Measurements from ENCODE around the gene TEX264.
"Not testable (repeated sequence)": the region's sequence is repeated elsewhere in the genome, so short reads cannot be mapped to it uniquely, and the experiment has no call there.

Gene TEX264

DNA sequence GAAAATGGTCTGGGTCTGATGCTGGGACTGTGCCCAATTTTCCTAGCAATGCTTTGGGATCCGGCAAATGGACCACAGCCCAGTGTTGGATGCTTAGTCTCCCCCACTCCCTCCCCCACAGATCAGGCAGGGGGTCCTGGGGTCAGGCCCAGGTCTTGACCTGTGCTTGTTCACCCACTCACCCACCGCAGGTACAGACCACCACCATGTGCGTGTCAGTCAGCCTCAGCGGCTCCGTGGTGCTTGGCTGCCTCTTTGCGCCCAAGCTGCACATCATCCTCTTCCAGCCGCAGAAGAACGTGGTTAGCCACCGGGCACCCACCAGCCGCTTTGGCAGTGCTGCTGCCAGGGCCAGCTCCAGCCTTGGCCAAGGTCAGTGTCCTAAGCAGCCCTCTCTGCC lies 46.4 kb downstream of the TEX264 start:
- no peak for DNase-seq (ENCODE audit: low read depth)

DNA sequence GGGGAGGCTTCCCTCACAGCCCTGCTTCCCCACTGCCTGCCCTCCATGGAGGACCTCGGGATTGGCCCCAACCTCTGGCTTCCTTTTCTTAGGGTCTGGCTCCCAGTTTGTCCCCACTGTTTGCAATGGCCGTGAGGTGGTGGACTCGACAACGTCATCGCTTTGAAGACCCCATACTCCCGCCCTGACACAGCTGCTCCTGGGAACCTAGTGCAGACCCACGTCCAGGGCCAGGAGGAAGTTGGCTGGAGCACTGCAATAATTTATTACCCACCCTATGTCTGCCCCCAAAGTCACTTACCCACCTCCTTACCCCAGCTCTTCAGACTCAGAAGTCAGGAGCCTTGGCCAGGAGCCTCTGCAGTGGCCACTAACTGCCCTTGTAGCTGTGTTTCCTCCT lies 46.9 kb downstream of the TEX264 start:
- DNase-seq (ENCODE audit: low read depth) = no peak

DNA sequence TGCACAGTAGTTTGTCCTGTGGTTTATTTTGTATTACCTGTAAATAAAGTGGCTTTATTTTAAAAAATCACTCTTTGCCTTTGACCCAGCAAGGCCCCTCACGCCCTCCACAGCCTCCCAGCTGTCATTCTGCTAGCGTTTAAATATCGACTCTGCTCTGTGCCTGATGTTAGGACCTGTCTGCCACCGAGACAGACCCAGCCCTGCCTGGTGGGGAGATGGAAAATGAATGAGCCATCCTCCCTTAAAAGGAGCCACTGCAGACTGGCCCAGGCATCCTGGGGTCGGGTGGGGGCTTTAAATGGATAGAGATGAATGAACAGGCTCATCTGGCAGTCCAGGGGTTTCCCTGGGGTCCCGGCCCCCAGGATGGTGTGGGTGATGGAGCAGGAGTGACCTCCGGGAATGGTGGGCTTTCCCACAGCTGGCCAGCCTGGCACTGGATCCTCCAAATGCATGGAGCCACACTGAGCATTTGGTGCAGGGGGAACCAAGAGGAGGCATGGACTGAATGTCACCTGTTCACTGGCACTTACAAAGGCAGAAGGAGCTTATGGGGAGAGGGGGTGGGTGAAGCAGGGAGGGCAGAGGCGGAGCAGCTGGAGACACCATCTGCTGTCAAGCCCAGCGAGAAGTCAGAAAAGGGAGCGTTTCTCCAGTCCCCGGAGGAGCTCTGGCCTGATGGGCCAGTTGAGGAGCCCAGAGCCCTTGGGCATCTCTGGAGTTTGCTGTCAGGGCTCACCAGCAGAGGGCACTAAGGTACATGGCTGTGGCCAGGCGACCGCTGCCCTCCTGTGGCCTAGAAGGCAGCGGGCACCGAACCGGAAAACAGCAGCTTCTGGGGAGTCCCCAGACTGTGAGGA lies 47.7 kb downstream of the TEX264 start:
- DNase-seq (ENCODE audit: low read depth) = peak; percentile 9

DNA sequence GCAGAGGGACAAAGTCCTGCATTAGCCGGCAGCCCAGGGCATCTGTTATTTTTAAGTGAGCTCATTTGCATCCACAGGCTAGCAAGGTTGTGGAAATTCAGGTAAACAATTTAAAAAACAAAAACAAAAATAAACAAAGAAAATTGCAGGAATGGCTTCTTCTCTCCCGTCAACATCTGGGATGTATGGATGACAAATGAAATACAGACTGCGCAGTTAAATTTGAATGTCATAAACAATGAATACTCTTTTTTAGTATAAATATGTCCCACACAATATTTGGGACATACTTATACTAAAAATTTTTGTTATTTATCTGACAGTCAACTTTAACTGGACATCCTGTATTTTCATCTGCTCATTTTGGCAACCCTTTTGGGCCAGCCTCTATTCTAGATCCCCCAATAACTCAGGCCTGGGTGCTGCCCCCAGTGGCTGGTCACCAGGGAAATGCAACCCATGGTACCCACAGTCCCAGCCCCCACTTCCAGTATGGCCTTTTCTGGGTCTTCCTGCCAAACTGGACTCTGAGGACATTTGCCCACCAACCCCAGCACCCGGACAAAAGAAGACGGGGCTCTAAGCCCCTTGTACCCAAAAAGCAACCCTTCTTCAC lies 48.5 kb downstream of the TEX264 start:
- DNase-seq (ENCODE audit: low read depth) = no peak

DNA sequence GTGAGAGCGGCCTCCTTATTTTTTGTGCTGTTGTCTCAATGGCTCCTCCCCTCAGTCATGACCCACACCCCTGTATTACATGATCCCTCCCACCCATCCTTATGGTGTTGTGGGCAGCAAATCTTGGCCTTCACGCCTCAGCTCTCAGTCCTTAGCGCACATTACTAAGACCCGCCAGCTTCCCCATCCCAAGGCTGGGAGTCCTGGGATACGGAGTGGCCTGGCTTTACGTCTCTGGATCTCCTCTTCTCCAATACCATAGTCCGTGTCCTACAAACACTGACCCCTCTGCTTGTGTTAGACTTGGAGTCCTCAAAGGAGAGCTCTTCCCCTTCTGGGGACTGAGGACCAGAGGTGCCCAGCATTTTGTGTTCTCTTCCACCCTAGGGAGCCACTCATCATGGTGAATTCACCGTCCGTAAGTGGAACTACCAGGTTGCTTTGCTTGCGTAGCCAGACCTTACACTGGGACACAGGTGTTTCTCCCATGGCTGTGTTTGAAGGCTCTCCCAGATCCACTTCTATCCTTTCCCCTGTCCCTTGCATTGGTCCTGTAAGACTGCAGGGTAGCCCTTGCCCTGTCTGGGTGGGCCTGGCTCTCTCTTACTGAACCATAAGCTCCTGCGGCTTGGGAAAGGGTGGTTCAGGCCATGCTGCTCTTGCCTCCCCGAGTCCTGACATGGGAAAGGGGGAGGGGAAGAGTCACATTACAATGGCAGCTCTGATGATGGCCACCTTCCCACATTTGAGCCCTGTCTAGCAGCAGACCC lies 49.4 kb downstream of the TEX264 start:
- no peak for DNase-seq (ENCODE audit: low read depth)

DNA sequence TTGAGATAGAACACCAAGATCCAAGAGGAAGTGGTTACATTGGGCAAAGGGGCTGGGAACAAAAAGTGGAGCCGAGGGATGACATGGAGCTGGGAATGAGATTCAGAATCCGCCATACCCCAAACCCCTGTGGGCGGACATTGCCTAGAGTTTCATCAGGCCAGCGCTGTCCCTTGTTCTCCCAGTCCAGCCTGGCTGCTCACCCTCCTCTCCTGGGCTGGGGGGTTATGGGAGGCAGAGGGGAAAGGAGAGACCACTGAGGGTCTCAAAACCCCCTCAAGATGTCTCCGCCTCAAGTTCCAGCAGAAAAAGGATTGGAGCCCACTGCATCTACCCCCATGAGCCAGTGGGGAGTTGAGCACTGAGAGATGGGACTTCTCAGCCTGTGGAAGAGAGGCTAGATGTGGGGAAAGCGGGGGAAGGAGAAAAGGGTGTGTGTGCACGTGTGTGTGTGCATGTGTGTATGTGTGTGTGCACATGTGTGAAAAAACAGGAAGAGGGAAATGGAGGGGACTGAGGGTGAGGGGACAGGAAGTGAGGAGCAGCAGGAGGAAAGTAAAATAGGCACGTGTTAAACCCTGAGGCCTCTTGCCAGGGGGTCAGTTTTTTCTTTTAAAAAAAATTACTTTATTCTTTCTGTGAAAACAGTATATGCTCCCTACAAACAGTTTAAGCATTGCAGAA lies 50.2 kb downstream of the TEX264 start:
- no peak for DNase-seq (ENCODE audit: low read depth)

DNA sequence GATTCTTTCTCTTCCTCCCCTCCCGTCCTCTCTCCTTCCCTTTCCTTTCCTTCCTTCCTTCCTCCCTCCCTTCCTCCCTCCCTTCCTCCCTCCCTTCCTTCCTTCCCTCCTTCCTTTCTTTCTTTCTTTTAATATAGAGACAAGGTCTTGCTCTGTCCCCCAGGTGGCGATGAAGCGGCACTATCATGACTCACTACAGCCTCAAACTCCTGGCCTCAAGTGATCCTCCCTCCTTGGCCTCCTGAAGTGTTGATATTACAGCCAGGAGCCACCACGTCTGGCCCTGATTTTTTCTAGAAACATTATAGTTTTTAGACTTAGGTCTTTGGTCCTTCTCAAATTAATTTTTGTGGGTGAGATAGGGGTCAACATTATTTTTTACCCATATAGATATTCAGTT lies 51.3 kb downstream of the TEX264 start:
- DNase-seq (ENCODE audit: low read depth) = no peak

DNA sequence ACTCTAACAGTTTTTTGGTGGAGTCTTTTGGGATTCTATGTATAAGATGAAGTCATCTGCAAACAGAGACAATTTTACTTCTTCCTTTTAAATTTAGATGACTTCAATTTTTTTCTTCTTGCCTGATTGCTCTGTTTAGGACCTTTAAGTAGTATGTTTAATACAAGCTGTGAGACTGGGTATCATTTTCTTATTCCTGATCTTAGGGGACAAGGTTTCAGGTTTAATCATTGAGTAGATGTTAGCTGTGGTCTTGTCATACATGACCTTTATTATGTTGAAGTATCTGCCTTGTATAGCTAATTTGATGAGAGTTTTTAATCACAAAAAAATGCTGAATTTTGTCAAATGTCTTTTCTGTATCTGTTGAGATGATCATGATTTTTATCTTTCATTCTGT lies 56.4 kb downstream of the TEX264 start:
- no peak for DNase-seq (ENCODE audit: low read depth)

DNA sequence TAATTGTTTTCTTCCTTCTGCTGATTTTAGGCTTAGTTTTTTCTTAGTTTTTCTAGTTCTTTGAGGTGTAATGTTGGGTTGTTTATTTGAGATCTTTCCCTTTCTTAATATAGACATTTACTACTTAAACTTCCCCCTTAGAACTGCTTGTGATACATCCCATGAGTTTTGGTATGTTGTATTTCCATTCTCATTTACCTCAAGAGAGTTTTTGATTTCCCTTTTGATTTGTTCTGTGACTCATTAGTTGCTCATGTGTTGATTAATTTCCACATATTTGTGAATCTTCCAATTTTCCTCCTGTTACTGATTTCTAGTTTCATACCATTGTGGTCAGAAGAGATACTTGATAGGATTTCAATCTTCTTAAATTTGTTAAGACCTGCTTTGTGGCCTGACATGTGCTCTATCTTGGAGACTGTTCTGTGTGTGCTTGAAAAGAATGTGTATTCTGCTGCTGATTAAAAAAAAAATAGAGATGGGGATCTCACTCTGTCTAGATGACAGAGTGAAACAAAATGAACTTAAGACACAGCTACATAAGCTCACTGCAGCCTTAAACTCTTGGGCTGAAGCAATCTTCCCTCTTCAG lies 58.1 kb downstream of the TEX264 start:
- no peak for DNase-seq (ENCODE audit: low read depth)

DNA sequence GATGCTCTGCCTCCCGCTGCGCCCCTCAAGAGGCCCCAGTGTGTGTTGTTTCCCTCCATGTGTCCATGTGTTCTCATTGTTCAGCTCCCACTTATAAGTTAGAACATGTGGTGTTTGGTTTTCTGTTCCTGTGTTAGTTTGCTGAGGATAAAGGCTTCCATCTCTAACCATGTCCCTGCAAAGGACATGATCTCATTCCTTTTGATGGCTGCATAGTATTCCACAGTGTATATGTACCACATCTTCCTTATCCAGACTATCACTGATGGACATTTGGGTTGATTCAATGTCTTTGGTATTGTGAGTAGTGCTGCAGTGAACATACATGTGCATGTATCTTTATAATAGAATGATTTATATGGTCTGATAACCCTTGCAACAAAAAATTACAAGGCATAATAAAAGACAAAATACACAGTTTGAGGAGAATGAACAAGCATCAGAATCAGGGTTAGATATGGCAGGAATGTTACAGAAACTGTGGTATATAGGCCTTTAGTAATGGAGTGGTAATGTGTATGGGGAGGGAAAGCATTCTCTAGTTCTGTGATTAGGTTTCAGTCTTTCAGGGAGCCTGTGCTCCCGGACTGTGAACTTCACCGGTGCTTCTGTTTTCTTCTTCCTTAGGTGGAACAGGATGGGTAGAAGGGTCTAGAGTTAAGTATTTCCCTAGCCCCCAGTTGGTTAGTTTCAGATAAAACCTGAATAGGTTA lies 63.0 kb downstream of the TEX264 start:
- no peak for DNase-seq (ENCODE audit: low read depth)

DNA sequence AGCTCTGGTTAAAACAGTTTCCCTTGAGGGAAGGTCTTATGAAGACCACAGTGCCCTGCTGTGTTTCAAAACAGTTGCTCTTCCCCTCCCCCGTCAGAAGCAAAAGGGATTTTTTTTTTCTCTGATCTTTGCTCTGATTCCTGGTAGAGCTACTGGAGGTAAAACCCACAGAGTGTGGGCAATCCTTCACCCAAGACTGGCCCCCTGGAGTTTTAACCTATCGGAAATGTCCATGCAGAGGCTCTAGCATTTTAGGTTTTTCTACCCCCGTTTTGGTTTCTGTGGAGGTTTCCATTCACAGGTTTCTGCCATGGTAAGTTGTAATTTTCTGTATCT lies 63.5 kb downstream of the TEX264 start:
- DNase-seq (ENCODE audit: low read depth) = no peak

DNA sequence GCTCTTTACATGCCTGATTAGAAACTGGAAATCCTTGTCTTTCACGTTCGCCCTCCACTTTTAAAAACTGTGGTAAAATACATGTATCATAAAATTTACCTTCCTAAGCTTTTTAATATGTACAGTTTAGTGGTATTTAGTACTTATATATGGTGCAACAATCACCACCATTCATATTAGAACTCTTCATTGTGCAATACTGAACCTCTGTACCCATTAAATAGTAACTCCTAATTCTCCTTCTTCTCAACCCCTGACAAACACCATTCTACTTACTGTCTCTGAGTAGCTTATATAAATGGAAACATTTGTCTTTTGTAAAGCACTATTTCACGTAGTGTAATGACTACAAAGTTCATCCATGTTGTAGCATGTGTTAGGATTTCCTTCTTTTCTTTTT lies 64.0 kb downstream of the TEX264 start:
- no peak for DNase-seq (ENCODE audit: low read depth)

DNA sequence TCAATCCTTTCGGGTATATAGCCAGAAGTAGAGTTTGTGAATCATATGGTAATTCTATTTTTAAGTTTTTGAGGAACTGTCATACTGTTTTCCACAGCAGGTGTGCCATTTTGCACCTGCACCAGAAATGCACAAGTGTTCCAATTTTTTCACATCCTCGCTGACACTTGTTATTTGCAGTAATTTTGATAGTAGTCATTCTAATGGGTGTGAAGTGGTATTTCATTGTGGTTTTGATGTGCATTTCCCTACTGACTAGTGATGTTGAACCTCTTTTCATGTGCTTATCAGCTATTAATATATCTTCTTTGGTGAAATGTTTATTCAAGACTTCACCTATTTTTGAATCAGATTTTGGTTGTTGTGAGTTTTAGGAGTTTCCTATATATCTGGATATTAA lies 64.9 kb downstream of the TEX264 start:
- no peak for DNase-seq (ENCODE audit: low read depth)

DNA sequence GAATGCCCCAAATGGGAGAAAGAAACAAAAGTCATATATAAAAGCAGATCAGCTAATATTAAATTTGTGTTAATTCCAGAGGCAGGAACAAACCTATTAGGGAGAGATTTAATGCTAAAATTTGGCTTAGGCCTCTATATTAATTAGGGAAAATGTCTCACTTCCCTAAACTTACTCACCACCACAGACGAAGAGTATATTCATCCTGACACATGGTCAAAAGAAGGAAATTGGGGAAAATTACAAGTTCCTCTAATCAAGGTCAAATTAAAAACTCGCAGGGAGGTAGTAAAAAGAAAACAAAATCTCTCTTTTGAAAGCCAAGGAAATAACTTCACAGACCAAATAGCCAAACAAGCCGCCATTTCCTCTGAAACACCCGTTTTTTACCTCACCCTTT lies 68.1 kb downstream of the TEX264 start:
- no peak for DNase-seq (ENCODE audit: low read depth)

DNA sequence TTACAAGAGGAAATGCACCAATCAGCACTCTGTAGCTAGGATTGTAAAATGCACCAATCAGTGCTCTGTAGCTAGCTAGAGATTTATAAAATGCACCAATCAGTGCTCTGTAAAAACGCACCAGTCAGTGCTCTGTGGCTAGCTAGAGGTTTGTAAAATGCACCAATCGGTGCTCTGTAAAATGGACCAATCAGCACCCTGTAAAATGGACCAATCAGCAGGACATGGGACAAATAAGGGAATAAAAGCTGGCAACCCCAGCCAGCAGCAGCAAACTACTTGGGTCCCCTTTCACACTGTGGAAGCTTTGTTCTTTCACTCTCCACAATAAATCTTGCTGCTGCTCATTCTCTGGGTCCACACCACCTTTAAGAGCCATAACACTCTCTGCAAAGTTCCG lies 71.3 kb downstream of the TEX264 start:
- DNase-seq (ENCODE audit: low read depth) = not testable (repeated sequence)

DNA sequence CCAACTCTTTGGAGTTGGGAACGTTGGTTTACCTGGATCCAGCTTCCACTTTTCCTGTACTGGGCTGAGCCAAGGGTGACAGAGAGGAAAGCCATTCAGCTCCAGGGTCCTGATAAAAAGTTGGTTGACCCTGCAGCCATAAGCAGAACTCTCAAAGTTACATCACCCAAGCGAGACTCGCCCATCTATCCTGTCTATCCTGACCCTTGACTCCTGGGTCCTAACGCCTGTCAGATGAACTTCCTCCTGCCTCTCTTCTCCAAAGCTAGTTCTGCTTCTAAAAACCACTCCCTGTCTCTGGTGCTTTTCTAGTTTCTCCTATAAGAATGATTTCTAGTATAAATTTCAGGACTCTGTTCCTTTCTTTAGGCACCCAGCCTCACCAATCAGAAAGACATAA lies 71.9 kb downstream of the TEX264 start:
- not testable (repeated sequence) for DNase-seq (ENCODE audit: low read depth)

DNA sequence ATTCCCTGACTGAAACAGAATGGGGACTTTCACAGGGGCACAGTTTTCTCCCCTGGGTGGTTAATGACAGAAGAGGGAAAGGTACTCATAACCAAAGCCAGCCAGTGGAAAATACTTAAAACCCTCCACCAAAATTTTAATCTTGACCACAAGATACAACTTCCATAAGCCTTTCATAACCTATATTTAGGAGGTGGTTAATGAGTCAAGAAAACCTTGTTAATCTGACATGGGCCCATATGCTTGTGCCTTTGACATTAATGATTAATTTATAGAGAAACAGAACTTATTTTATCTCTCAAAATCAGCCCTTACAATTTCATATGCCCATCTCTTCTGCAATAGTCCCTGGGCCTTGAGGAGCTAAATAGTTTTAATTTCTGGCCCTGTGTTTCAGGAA lies 76.8 kb downstream of the TEX264 start:
- DNase-seq (ENCODE audit: low read depth) = no peak

DNA sequence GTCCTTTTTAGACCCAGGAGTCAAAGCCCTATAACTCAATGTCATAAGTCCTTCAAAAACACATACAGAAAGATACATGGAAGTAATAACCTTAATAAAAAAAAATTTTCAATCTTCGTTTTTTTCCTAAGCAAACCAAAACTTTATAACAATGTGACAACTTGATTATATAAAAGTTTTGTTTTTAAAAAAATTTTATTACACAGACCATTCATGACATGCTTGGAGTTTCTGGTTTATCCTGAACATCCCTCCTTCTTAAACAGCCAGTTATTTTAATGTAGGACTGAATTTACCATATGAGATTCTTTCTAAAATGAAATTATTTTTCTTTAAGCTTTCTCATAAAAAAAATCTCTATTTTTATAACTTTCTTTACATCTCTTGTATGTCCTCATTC lies 77.3 kb downstream of the TEX264 start:
- DNase-seq (ENCODE audit: low read depth) = no peak

DNA sequence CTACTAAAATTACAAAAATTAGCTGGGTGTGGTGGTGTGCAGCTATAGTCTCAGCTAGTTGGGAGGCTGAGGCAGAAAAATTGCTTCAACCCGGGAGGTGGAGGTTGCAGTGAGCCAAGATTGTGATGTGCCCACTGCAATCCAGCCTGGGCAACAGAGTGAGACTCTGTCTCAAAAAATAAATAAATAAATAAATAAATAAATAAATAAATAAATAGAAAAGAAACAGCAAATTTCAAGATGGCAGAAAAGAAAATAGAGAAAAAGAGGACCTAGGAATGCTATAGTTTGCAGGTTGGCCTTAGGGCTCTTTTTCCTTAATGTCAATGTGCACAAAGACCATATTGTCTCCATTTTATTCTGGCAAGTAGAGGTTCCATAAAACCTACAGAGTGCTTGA lies 79.8 kb downstream of the TEX264 start:
- DNase-seq (ENCODE audit: low read depth) = no peak

DNA sequence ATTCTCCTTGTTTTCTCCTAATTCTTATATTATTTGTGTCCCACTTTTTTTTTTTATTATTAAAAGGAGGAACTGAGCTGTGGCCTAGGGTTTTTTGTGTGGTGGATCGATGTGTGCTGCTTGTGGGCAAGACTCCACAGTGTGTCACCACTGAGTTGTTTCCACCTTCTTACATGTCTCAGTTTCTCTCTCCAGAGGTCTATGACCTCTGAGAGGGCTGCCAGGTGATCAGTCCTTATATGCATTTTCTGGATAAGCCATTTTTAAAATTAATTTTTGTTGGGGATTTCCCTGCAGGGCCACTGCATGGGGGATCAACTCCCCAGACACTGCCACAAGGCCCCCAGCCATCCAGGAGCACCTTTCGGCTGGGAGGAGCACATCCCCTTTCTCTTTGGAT lies 80.2 kb downstream of the TEX264 start:
- DNase-seq (ENCODE audit: low read depth) = no peak
